HEK293T (cell line): ENCODE measurements around the gene SLC25A52.

ENCODE experiments used
- BHLHE40 ChIP-seq: fragments of 450-650 bp; IDR thresholded peaks from 2 replicates; pipeline ENCODE4 v1.6.1; 2016; ENCODE audit warnings: mild to moderate bottlenecking, moderate library complexity, borderline replicate concordance
- PKNOX1 ChIP-seq: fragments of 450-650 bp; IDR thresholded peaks from 2 replicates; pipeline ENCODE4 v1.6.1; 2016
- ZNF384 ChIP-seq: fragments of 450-650 bp; IDR thresholded peaks from 2 replicates; pipeline ENCODE4 v1.6.1; 2016

- TF ChIP-seq PKNOX1 (no peak), BHLHE40 (no peak), ZNF384 (no peak)
Measured at GRCh38 chr18:31783059-31783458, 22.4 kb upstream of the SLC25A52 start.
